ENCODE data around the gene SLC10A4. TPM values are rescaled to one million over a fixed set of nuclear protein-coding genes. Genes with fewer than 3 reads are reported as not detected.

SLC10A4 gene
- total RNA-seq, 1 experiment from 2014 or later, result 1.00 TPM

DNA sequence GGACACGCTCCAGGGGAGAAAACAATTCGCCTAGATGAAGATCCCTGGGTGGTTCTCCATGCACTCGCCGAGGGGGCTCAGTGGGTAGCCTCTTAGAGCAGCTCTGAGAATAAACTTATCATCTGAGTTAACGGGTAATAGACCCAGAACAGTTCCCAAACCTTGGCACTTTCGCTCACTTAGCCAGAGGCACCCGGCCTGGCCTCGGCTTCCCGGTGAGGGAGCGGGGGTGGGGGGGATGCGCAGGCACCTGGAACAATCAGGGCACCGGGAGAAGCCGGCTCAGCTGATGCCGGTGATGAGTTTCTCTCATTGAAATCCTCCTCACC, 6.5 kb downstream of the SLC10A4 start:
- no peak for DNase-seq (ENCODE audit: low read depth)

- no peak for DNase-seq (ENCODE audit: low read depth)
Measured at GRCh38 chr4:48490012-48490679, 7.0 kb downstream of the SLC10A4 start, which contains the start of gene ZAR1. TSS of gene ZAR1 (plus strand) at chr4:48490252. CDS start at chr4:48490292, 40 bp downstream.

- no peak for DNase-seq (ENCODE audit: low read depth)
Measured at GRCh38 chr4:48490680-48491513, 7.8 kb downstream of the SLC10A4 start.

DNA sequence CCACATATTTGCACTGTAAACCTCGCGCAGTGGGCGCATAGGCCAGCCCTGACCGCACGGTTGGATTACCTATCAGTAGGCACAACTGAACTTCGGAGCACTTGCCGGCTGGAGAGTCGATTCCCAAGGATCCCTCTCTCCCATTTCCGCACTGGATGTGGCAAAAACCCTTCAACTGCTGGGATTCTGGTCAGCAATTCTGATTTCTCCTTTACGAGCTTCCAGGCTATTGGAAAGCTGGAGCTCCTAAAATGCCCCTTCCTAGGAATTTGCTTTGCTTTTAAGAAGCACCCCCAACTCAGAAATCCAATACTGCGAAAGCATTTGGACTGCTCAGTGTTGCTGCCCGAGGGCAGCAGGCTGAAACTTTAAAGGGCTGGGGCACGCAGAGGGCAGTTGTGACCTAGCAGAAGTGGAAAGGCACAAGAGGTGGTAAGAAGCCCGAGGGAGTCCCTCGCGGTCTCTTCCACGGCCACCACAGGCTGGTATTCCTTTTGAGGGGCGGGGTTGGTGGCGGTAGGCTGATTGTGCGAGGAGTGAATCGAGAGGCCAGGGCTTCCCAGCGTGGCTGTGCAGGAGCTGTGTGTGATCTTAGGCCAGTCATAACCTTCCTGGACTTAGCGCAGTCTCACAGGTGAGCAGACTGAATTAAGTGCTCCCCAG, 8.5 kb downstream of the SLC10A4 start:
- no peak for DNase-seq (ENCODE audit: low read depth)

GRCh38 chr4:48493452-48494100, 10.4 kb downstream of the SLC10A4 start:
- DNase-seq (ENCODE audit: low read depth), result no peak

GRCh38 chr4:48495941-48496340, 12.8 kb downstream of the SLC10A4 start:
- no peak for DNase-seq (ENCODE audit: low read depth)

GRCh38 chr4:48498895-48499294, 15.8 kb downstream of the SLC10A4 start:
- DNase-seq (ENCODE audit: low read depth), result no peak

DNA sequence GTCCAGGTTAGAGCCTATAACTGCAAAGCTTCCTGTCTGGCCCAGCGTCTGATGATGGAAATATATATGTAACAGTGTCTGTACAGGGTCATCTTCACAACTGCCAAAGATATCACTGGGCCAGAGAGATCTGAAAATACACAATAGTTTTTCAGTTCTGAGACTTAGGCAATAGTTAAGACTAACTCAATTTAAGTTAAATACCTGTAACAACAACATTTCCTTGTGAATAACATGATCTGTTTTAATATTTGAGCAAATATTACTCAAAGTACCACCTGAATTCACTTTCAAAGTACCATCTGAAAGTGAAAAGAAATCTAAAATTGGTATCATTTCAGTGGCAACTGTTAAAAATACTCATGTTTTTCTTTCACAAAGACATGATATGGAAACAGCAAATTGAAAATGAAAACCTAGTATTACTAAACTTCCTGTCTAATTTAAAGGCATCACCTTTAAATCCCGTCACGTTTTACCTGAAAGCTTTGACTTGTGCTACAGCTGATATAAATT, 16.5 kb downstream of the SLC10A4 start:
- DNase-seq (ENCODE audit: low read depth), result no peak

DNA sequence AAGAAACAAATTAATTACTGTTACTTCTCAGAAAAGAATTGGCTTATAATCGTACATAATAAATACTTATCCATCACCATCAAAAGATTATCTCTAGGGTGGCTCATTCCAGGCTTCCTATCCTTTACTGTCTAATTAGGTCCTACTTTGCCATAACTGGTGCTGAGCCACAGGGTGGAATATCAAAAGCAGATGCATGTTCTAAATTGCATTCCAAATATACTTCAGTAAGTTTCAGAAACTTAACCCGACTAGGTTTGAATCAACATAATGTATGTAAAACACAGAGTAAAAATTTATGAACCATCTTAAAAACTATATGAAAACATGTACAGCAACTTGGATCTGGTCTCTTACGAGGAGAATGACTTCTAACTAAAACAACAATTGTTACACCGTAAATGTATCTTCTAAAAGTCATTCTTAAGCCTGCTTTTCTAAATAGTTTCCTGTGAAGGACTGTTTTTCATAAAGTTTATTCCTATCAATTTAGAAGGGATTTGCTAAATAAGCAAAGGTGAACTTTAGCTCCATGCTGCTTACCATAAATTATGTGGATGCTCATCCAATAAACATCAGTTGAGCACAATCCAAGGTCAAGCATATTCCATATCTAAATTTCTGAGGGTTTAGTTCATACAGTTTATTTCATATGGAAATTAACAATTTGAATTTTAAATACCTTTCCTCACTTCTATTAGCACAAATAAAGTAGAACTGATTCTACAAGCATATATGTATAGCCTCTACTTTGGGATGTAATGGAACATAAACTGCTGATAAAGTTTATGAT, 20.3 kb downstream of the SLC10A4 start:
- no peak for DNase-seq (ENCODE audit: low read depth)

GRCh38 chr4:48504026-48504330, 20.8 kb downstream of the SLC10A4 start:
- no peak for DNase-seq (ENCODE audit: low read depth)

DNA sequence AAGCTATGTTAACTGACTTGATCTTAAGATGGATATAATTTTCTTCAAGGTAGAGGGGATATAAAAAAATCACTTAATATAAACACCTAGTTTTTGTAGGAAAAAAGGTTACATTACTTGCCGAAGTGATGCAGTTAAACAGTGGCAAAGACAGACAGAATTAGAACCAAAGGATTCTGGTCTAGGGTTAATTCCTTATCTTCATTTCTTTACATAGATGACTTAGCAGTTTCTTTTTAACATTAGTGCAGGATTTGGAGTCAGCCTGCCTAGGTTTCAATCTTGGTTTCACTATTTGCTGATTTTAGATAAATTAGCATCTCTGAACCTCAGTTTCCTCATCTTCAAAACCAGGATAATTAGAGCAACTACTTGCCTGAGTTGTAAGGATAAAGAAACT, 21.2 kb downstream of the SLC10A4 start:
- no peak for DNase-seq (ENCODE audit: low read depth)

DNA sequence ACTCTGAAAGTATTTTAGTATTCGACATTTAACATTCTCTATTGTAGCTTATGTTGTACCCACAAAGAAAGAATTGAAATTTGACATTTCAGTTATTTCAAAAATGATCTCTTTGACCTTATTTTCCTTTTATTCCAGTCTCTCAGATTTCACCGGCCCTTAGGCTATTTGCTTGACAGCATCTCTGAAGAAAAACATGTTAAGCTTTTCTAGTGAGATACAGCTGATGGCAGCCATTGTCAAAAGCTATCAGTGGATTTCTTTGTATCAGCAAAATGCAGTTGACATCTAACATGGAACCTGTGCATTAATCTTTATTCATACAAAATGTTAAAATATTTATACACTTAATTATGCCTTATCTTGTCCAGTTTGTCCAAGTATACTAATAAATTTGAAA, 23.6 kb downstream of the SLC10A4 start:
- no peak for DNase-seq (ENCODE audit: low read depth)

DNA sequence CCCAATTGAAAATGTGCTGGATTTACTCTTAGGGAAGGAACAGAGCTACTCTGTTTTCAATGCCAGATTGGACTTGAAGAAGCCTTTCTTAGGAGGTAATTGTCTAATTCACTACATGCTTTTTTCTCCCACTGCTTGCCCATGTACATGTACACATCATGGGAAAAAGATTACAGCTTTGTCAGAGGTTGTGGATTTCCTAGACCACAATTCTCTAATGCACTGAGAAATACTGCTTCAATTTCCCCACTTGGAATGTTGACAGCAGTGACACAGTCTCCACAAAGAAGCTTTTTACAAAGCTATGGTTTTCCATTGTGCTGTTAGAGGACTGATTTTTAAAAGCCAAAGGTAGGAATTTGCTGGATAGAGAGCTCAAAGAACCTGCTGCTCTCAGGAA, 26.4 kb downstream of the SLC10A4 start:
- DNase-seq (ENCODE audit: low read depth), result no peak

DNA sequence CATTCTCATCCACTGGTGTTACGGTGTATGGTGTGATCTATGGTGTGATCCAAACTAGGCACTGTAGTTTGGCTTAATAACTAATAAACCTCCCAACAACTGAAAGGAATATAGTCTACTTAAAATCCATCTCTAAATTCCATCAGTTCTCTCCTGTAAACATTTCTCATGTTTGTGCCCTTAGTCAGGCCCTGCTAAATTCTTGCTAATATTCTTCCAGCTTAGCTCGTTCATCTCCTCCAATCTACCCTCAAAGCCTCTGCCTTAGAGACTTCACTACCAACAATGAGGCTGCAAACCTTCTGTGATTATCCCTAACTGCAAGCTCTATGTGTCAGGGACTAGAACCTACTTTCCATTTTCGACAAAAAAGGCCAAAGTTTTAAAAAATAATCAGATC, 35.0 kb downstream of the SLC10A4 start:
- no peak for DNase-seq (ENCODE audit: low read depth)

DNA sequence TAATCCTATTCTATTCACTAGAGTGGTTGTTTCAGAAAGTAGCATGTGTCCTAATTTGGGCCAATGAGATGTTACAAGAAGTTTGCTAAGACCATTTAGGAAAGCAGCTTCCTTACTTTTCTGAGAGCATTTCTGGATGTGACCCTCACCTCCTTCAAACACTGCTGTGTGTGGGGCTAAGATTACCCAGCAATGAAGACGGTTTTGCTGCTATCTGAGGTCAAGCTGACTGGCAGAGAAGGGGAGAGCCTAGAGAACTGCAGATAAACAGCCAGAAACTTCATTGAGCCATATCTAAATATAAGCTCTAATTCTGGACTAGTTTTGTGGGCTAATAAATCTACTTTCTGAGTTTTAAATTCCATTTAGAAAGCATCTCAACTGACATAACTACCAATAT, 43.3 kb downstream of the SLC10A4 start:
- no peak for DNase-seq (ENCODE audit: low read depth)

GRCh38 chr4:48538358-48538757, 55.2 kb downstream of the SLC10A4 start:
- no peak for DNase-seq (ENCODE audit: low read depth)

Other genes with a start within 250 kb of the SLC10A4 start
- gene TEC, start 213.5 kb upstream of the SLC10A4 start, total RNA-seq (2014; rRNA removed; shearing (Covaris generic)), result 1.3 and 4.1 TPM in 2 replicates
- gene SLAIN2, start 141.8 kb upstream of the SLC10A4 start, total RNA-seq (2014; rRNA removed; shearing (Covaris generic)), result 37.3 and 64.1 TPM in 2 replicates
- gene ZAR1, start 6.9 kb downstream of the SLC10A4 start, total RNA-seq (2014; rRNA removed; shearing (Covaris generic)), result not detected in 2 replicates

Measured in HT1080 (cell line).